Mesodermal cell (in vitro differentiated cells): ENCODE data around the gene SPATA32.
A peak's percentile ranks its signal among the peaks of the same experiment; 100 is the strongest.

Experiments
- H3K27ac ChIP-seq: 2 replicates; pipeline ENCODE4 v1.7.0; 2013; ENCODE audit warnings: mild to moderate bottlenecking, low read depth, low read length, moderate library complexity; ENCODE audit not compliant: severe bottlenecking
- H3K36me3 ChIP-seq: 2 replicates; pipeline ENCODE4 v1.7.1; 2013; ENCODE audit warnings: mild to moderate bottlenecking, low read length, moderate library complexity; ENCODE audit not compliant: control insufficient read depth, insufficient read depth
- H3K4me1 ChIP-seq: one replicate; pipeline ENCODE4 v1.7.1; 2013; ENCODE audit warnings: mild to moderate bottlenecking, low read length; ENCODE audit not compliant: insufficient read depth, control insufficient read depth, poor library complexity, severe bottlenecking
- H3K4me3 ChIP-seq: 2 replicates; pipeline ENCODE4 v1.7.0; 2013; ENCODE audit warnings: low read length, control low read depth, mild to moderate bottlenecking; ENCODE audit not compliant: insufficient read depth, poor library complexity, severe bottlenecking; ENCODE audit errors: extremely low read depth
- H3K9me3 ChIP-seq: 2 replicates; pipeline ENCODE4 v1.7.1; 2013; ENCODE audit warnings: mild to moderate bottlenecking, low read length, moderate library complexity; ENCODE audit not compliant: control insufficient read depth
- WGBS, 2 experiments: methylation state at CpG; one replicate each; pipeline ENCODE4 v1.1.5; 2013; ENCODE audit warnings: missing lambda C conversion rate in 2 of 2; ENCODE audit not compliant: insufficient coverage in 2 of 2; 5-methylcytosine and 5-hydroxymethylcytosine counted together

SPATA32 gene

DNA sequence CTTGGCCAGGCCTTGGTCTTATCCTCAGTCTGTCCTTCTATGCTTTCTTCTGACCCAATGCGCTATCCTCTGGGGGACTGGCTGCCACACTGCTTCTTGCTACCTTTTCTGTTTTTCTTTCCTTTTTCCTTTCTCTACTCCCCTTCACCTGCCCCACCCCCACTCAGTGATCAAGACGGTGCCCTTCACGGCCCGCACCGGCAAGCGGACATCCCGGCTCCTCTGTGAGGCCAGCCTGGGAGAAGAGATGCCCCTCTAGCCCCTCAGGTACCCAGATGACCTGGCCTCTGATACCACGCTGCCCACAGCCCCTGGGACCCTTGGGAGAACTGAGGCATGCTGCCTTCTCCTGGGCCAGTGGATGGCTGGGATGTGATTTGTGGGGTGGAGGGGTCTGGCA, 15.6 kb downstream of the SPATA32 start:
- H3K27ac ChIP-seq, result no peak overlapping the region
- 68 to 69% methylated on average over 5 to 8 of the region's 8 CpGs for WGBS, 2 experiments
- H3K9me3 ChIP-seq, result no peaks in the 10 kb centered on the region
- H3K36me3 ChIP-seq, result no peaks in the 10 kb centered on the region
- no peak overlapping the region for H3K4me3 ChIP-seq
- H3K4me1 ChIP-seq, result peaks cover 6% of the 10 kb centered on the region

- Histone ChIP-seq H3K36me3 (no peaks in the 10 kb centered on the region), H3K4me1 (peaks cover 6% of the 10 kb centered on the region), H3K4me3 (no peak overlapping the region), H3K9me3 (no peaks in the 10 kb centered on the region), H3K27ac (no peak overlapping the region)
- WGBS, 2 experiments, result 90 to 91% methylated on average over 17 to 20 of the region's 21 CpGs
Observed at GRCh38 chr17:45244725-45245656, 16.9 kb downstream of the SPATA32 start.

DNA sequence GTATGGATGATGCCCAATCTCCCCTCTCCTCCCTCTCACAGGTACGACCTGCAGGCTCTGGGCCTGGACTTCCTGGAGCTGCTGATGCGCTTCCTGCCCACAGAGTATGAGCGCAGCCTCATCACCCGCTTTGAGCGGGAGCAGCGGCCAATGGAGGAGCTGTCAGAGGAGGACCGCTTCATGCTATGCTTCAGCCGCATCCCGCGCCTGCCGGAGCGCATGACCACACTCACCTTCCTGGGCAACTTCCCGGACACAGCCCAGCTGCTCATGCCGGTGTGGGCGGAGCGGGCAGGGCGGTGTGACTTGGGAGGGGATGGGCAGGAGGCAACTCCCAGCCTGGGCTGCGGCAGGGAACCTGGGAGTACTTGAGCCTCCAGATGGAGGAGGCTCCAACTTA, 18.1 kb downstream of the SPATA32 start:
- H3K9me3 ChIP-seq, result no peaks in the 10 kb centered on the region
- H3K4me3 ChIP-seq, result no peak overlapping the region
- WGBS, 2 experiments, result 90 to 94% methylated on average over 11 to 17 of the region's 18 CpGs
- no peak overlapping the region for H3K27ac ChIP-seq
- peaks cover 6% of the 10 kb centered on the region for H3K4me1 ChIP-seq
- no peaks in the 10 kb centered on the region for H3K36me3 ChIP-seq

- H3K4me1 ChIP-seq, result peaks cover 6% of the 10 kb centered on the region
- H3K36me3 ChIP-seq, result no peaks in the 10 kb centered on the region
- WGBS, 2 experiments, result 76 to 95% methylated on average over 2 of the region's 18 CpGs
- no peak overlapping the region for H3K4me3 ChIP-seq
- H3K27ac ChIP-seq, result no peak overlapping the region
- H3K9me3 ChIP-seq, result no peaks in the 10 kb centered on the region
Observed at GRCh38 chr17:45242029-45242414, 19.9 kb downstream of the SPATA32 start.

DNA sequence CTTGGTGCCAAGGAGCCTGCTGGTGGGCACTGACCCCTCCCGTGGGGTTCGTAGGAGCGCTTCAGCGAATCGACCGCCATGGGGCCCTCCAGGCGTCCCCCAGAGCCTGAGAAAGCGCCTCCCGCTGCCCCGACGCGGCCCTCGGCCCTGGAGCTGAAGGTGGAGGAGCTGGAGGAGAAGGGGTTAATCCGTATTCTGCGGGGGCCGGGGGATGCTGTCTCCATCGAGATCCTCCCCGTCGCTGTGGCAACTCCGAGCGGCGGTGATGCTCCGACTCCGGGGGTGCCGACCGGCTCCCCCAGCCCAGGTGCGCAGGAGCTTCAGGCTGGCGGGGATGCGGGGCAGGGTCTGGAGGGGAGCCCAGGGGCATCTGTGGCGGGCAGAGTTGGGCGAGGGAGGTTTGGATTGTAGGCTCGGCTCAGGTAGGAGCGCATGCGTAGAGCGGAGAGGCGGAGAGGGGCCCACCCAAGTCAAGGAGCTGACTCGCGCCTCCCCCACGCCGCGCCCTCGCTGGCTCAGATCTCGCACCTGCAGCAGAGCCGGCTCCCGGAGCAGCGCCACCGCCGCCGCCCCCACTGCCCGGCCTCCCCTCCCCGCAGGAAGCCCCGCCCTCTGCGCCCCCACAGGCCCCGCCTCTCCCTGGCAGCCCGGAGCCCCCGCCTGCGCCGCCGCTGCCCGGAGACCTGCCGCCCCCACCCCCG, 20.4 kb downstream of the SPATA32 start:
- no peaks in the 10 kb centered on the region for H3K9me3 ChIP-seq
- peak overlapping the region; percentile 36 for H3K4me3 ChIP-seq
- H3K4me1 ChIP-seq, result peaks cover 2% of the 10 kb centered on the region
- H3K27ac ChIP-seq, result no peak overlapping the region
- 3% methylated on average over 23 to 53 of the region's 62 CpGs for WGBS, 2 experiments
- H3K36me3 ChIP-seq, result no peaks in the 10 kb centered on the region

GRCh38 chr17:45240905-45241327, 21.0 kb downstream of the SPATA32 start:
- Histone ChIP-seq H3K27ac (no peak overlapping the region), H3K9me3 (no peaks in the 10 kb centered on the region)

GRCh38 chr17:45238155-45238774, 23.6 kb downstream of the SPATA32 start:
- Histone ChIP-seq H3K27ac (no peak overlapping the region), H3K4me3 (no peak overlapping the region), H3K4me1 (no peaks in the 10 kb centered on the region), H3K36me3 (no peaks in the 10 kb centered on the region), H3K9me3 (no peaks in the 10 kb centered on the region)
- 87 to 95% methylated on average over 6 to 7 of the region's 7 CpGs for WGBS, 2 experiments

More at GRCh38 chr17:45240905-45241327, 21.0 kb downstream of the SPATA32 start:
- Histone ChIP-seq H3K36me3 (no peaks in the 10 kb centered on the region), H3K4me1 (no peaks in the 10 kb centered on the region), H3K4me3 (peak overlapping the region; percentile 36)
- 64 to 78% methylated on average over 13 to 20 of the region's 21 CpGs for WGBS, 2 experiments

GRCh38 chr17:45237686-45238085, 24.2 kb downstream of the SPATA32 start:
- no peaks in the 10 kb centered on the region for H3K9me3 ChIP-seq
- no peaks in the 10 kb centered on the region for H3K36me3 ChIP-seq
- 73 to 100% methylated on average over 1 of the region's 2 CpGs for WGBS, 2 experiments
- H3K27ac ChIP-seq, result no peak overlapping the region
- H3K4me1 ChIP-seq, result no peaks in the 10 kb centered on the region
- H3K4me3 ChIP-seq, result no peak overlapping the region

DNA sequence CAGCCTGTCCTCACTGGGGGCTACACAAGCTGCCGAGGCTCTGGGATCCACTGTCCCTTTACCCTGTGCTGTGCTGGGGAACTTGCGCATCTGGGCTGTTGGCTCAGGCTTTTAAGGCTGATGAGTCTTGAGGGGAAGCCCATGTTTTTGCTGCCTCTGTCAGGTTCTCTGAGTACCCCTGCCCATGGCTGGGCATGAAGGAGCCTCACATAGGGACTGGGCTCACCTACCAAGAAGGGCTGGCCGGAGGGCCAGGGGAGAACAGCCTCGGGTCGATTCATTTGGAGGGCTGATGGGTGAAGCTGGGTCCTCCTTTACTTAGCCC, 25.6 kb downstream of the SPATA32 start:
- Histone ChIP-seq H3K27ac (no peak overlapping the region), H3K4me3 (no peak overlapping the region), H3K9me3 (no peaks in the 10 kb centered on the region), H3K4me1 (peaks cover 1% of the 10 kb centered on the region), H3K36me3 (no peaks in the 10 kb centered on the region)
- WGBS, 2 experiments, result 83 to 87% methylated on average over 2 to 5 of the region's 5 CpGs

DNA sequence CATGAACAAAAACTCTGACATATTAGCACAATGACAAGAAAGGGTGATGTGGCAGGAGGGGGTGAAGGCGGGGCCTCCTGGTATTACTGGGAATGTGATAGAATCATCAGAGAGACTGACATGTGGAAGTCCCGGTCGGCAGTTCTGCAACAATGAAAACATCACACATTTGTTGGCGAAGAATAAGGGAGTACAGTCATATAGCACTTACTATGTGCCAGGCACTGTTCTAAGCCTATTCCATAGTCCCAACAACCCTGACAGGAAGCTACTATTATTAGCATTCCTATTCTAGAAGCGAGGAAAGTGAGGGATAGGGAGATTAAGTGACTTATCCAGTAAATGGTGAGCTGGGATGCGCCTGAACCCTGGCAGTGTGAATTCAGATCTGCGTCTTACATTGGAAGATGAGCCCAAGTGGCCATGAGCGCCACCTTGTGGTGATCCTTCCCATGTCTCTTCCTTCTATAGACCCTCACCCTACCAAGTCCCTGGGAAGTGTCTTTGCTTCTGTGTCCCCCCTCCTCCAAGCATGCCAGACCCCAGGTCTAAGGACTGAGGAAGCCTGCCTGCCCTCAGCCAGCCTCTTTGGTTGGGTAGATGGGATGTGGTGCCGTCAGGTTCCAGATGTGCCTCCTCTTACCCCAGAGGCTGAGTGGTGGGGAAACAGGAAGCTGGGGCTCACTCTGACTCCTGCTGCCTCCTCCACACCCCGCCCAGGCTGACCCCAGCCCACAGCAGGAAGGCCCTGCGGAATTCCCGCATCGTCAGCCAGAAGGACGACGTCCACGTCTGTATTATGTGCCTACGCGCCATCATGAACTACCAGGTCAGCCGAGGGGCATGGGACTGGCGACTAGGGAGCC, 26.2 kb downstream of the SPATA32 start:
- Histone ChIP-seq H3K4me3 (no peak overlapping the region), H3K27ac (no peak overlapping the region), H3K9me3 (no peaks in the 10 kb centered on the region), H3K36me3 (no peaks in the 10 kb centered on the region), H3K4me1 (peaks cover 6% of the 10 kb centered on the region)
- 47 to 55% methylated on average over 16 to 17 of the region's 20 CpGs for WGBS, 2 experiments
